ENCODE measurements around the gene OR10P1.

The OR10P1 gene

DNA sequence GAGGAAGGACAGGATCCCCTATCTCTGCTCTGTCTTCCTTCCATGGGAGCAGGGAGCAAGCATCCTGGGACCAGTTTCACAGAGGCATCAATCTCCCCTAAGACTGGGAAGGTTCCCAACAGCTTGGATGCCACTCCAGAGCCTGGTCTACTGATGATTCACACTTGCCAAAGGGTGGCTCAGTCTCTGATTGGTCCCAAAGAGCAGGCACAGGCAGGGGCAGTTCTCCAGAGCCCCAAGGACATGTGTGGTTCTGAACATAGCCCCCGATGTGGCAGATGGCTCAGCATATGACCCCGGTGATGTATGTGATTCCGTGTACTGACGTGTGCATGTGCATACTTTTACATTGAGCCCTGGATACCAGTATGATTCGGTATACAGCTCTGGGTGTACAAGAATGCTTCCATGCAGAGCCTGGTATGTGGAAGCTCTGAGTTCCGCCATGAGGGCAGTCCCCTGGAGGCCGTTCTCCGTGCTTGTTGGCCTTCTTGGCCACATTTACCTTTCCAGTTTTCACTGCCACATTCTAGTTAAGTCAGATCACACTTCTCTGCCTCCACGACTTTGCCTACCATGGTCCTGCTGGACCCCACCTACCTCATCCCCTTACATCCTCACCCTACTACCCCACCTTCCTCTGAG, 49.8 kb downstream of the OR10P1 start:
- DNase-seq: no peak

Data from CD4-positive, alpha-beta T cell treated with Interleukin-6 for 4 hours (primary cell).